ENCODE measurements around the gene ATXN2. TPM values are rescaled to one million over a fixed set of nuclear protein-coding genes. Genes with fewer than 3 reads are reported as not detected.

ATXN2 gene
- total RNA-seq, 1 experiment from 2014 or later: 56.3 TPM

GRCh38 chr12:111429828-111430432, 169.2 kb downstream of the ATXN2 start (continued):
- TF ChIP-seq GABPB1 (CRISPR knock-in tag; IDR thresholded peaks at IDR 0.05) (no peak), ZNF232 (CRISPR knock-in tag; IDR thresholded peaks at IDR 0.05) (no peak), RORB (CRISPR knock-in tag; IDR thresholded peaks at IDR 0.05) (no peak), EMX1 (CRISPR knock-in tag; IDR thresholded peaks at IDR 0.05) (no peak), USF1 (CRISPR knock-in tag; IDR thresholded peaks at IDR 0.05) (no peak), ZNF425 (CRISPR knock-in tag; conservative IDR thresholded peaks at IDR 0.05) (no peak), FOXJ3 (CRISPR knock-in tag; IDR thresholded peaks at IDR 0.05; ENCODE audit: borderline replicate concordance) (no peak), MAX (CRISPR knock-in tag; IDR thresholded peaks at IDR 0.05) (no peak)

GRCh38 chr12:111428728-111429175, 170.4 kb downstream of the ATXN2 start:
- H3K27ac Mint-ChIP-seq: no peak overlapping the region
- ATAC-seq: no peak
- TF ChIP-seq E2F5 (CRISPR knock-in tag; IDR thresholded peaks at IDR 0.05): no peak
- TF ChIP-seq TP53 (CRISPR knock-in tag; IDR thresholded peaks at IDR 0.05): no peak
- peak; percentile 79; the same call in 1 of the 2 replicates for TF ChIP-seq ZNF263 (CRISPR knock-in tag; IDR thresholded peaks at IDR 0.05; ENCODE audit: low read depth)
- TF ChIP-seq ELF4 (CRISPR knock-in tag; IDR thresholded peaks at IDR 0.05; ENCODE audit: low read depth): no peak
- H3K27me3 Mint-ChIP-seq (ENCODE audit: low read depth): no peaks in the 10 kb centered on the region
- CTCF ChIA-PET: interaction anchor here (0.5 to 2.2 kb wide), 4 partner anchors 23 to 154 kb away, joined by 3 to 15 read pairs (median 6); no protein-coding TSS in a partner anchor
- H3K9me3 Mint-ChIP-seq: no peaks in the 10 kb centered on the region
- DNase-seq (ENCODE audit: low spot score): no peak
- POLR2A ChIA-PET: no interaction called here
- no peak overlapping the region for H3K4me3 Mint-ChIP-seq
- H3K4me1 Mint-ChIP-seq: peaks cover 43% of the 10 kb centered on the region
- no peaks in the 10 kb centered on the region for H3K36me3 Mint-ChIP-seq

- H3K27me3 Mint-ChIP-seq (ENCODE audit: low read depth): no peaks in the 10 kb centered on the region
- H3K4me3 Mint-ChIP-seq: no peak overlapping the region
- no peaks in the 10 kb centered on the region for H3K9me3 Mint-ChIP-seq
- peak overlapping the region; percentile 78; the same call in 1 of the 2 replicates for H3K27ac Mint-ChIP-seq
- ATAC-seq: no peak
- no peaks in the 10 kb centered on the region for H3K36me3 Mint-ChIP-seq
- CTCF ChIA-PET: interaction anchor here (0.5 to 2.2 kb wide), 5 partner anchors 16 to 154 kb away, joined by 3 to 15 read pairs (median 5); no protein-coding TSS in a partner anchor
- no peak for DNase-seq (ENCODE audit: low spot score)
- POLR2A ChIA-PET: no interaction called here
- H3K4me1 Mint-ChIP-seq: peaks cover 43% of the 10 kb centered on the region
- TF ChIP-seq MLX (CRISPR knock-in tag; IDR thresholded peaks at IDR 0.05) (no peak), ZBTB21 (CRISPR knock-in tag; IDR thresholded peaks at IDR 0.05; ENCODE audit: borderline replicate concordance) (no peak), USF2 (CRISPR knock-in tag; IDR thresholded peaks at IDR 0.05) (no peak), PRDM15 (CRISPR knock-in tag; IDR thresholded peaks at IDR 0.05) (no peak), ATF1 (CRISPR knock-in tag; IDR thresholded peaks at IDR 0.05) (no peak), ZNF532 (CRISPR knock-in tag; IDR thresholded peaks at IDR 0.05; ENCODE audit: borderline replicate concordance) (no peak)
Measured at GRCh38 chr12:111428081-111428727, 170.9 kb downstream of the ATXN2 start.

Data from WTC11 (cell line).